HG03378 (cell line): ENCODE measurements around the gene CPE.
"Not testable (repeated sequence)": the region's sequence is repeated elsewhere in the genome, so short reads cannot be mapped to it uniquely, and the experiment has no call there.

Experiments
- ATAC-seq: cut with Tn5 transposase; IDR thresholded peaks from one replicate; pipeline ENCODE4 v1.9.1; 2021; ENCODE audit warnings: mild to moderate bottlenecking, moderate library complexity; ENCODE audit not compliant: unreplicated experiment

The CPE gene

GRCh38 chr4:165403048-165403447, 24.2 kb downstream of the CPE start:
- ATAC-seq, result no peak

GRCh38 chr4:165403637-165404036, 24.8 kb downstream of the CPE start:
- no peak for ATAC-seq

- no peak for ATAC-seq
These were observed 25.3 kb downstream of the CPE start for GRCh38 chr4:165404080-165404479.

GRCh38 chr4:165404696-165405095, 25.9 kb downstream of the CPE start:
- no peak for ATAC-seq

- ATAC-seq, result no peak
These were observed 31.4 kb downstream of the CPE start for GRCh38 chr4:165410214-165410613.

- no peak for ATAC-seq
These were observed 37.1 kb downstream of the CPE start for GRCh38 chr4:165415910-165416309.

GRCh38 chr4:165418073-165418472, 39.3 kb downstream of the CPE start:
- no peak for ATAC-seq

- ATAC-seq, result no peak
These were observed 46.8 kb downstream of the CPE start for GRCh38 chr4:165425629-165426028.

GRCh38 chr4:165426331-165426730, 47.5 kb downstream of the CPE start:
- no peak for ATAC-seq

- ATAC-seq, result no peak
These were observed 48.0 kb downstream of the CPE start for GRCh38 chr4:165426823-165427222.

GRCh38 chr4:165428957-165429356, 50.1 kb downstream of the CPE start:
- no peak for ATAC-seq

GRCh38 chr4:165433529-165433928, 54.7 kb downstream of the CPE start:
- no peak for ATAC-seq

GRCh38 chr4:165437691-165438090, 58.9 kb downstream of the CPE start:
- no peak for ATAC-seq

- no peak for ATAC-seq
These were observed 60.5 kb downstream of the CPE start for GRCh38 chr4:165439344-165439743.

GRCh38 chr4:165439981-165440380, 61.2 kb downstream of the CPE start:
- ATAC-seq, result no peak

- no peak for ATAC-seq
These were observed 61.8 kb downstream of the CPE start for GRCh38 chr4:165440415-165441158.

- ATAC-seq, result no peak
These were observed 64.5 kb downstream of the CPE start for GRCh38 chr4:165443276-165443675.

GRCh38 chr4:165448700-165449099, 69.9 kb downstream of the CPE start:
- no peak for ATAC-seq

- ATAC-seq, result no peak
These were observed 70.5 kb downstream of the CPE start for GRCh38 chr4:165449333-165449732.

GRCh38 chr4:165450871-165451270, 72.1 kb downstream of the CPE start:
- no peak for ATAC-seq

GRCh38 chr4:165453140-165453539, 74.3 kb downstream of the CPE start:
- ATAC-seq, result not testable (repeated sequence)

- no peak for ATAC-seq
These were observed 75.6 kb downstream of the CPE start for GRCh38 chr4:165454426-165454825.

GRCh38 chr4:165457793-165458192, 79.0 kb downstream of the CPE start:
- no peak for ATAC-seq
